ENCODE measurements around the gene PXYLP1.

The PXYLP1 gene

DNA sequence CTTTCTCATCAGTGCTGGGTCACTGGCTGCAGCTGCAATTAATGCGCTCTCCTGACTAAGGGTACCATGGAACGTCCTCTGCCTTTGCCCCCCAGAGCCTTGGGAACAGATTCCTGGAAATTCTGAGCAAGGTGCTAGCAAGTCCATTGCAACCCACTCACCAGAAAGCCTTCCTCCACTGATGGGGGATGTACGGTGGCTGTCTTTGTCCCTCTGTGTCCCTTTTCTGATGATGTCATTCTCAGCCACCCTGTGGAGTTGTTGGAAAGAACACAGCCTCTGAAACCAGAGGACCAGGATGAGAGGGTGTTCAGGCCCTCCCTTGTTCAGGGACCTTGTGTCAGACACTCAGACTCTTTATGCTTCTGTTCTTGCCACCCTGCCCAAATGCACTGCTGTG, 98.6 kb downstream of the PXYLP1 start:
- DNase-seq, result no peak

DNA sequence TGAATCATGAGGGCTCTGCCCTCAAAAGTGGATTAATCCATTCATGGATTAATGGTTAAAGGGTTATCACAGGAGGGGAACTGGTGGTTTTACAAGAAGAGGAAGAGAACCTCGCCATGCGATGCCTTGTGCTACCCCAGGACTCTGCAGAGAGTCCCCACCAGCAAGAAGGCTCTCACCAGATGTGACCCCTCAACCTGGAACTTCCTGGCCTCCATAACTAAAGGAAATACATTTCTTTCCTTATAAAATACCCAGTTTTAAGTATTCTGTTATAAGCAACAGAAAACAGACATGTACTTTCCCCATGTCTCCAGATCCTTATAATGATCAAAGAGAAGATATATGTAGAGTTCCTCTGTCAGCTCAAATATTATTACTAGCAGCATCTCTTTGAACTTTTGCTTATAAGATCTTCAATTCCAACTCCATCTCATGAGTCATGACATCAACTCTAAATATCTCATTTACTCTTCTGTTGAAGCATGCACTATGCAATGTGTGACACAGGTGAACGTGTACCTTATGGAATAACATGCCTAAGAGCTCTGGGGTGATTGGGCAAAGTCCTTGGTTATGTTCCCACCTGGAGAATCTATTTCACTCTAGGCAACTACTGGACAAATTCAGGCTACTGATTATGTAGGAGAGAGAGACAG, 99.2 kb downstream of the PXYLP1 start:
- no peak for DNase-seq

GRCh38 chr3:141331377-141332318, 100.0 kb downstream of the PXYLP1 start:
- DNase-seq, result no peak

DNA sequence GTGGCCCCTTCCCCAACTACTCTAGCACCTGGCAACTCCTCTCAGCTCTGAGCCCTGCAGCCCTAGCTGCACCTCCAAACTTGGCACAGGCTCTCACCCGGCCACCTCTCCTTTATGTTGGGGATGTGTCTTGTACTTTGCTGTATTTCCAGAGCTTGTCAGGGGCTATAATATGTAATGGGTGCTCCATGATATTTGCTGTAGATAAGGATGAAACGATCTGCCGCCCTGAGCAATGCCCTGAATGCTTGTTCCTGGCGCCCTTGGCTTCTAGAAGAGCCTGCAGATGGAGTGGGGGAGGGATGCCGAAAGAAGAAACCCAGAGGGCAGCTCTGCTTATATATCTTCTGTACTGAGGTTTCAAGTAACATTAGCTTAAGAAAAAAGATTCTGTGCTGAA, 100.8 kb downstream of the PXYLP1 start:
- DNase-seq, result no peak

- DNase-seq, result no peak
Measured at GRCh38 chr3:141333836-141334626, 102.4 kb downstream of the PXYLP1 start.

- no peak for DNase-seq
Measured at GRCh38 chr3:141334627-141335250, 103.1 kb downstream of the PXYLP1 start.

DNA sequence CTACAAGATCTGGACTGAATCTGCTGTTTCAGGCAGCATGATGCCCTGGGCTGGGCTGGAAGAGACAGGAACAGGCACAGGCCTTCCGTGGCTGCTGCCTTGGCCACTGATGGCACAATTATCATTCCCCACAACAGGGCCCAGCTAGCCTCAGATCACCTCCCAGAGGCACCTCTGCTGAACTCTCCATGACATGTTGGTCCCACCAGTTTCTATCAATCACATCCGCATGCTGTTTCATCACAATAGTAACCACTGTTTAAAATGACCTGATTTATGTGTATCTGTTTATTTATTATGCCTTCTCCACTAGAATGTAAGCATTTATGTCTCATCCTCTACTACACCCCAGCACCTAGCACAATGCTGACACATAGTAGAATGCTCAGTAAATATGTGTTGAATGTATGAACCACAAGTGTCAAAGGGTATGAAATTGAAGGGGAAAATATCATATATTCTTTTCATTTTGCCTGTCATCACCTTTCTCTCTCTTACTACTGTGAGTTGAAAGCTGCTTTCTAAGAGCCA, 104.0 kb downstream of the PXYLP1 start:
- no peak for DNase-seq

DNA sequence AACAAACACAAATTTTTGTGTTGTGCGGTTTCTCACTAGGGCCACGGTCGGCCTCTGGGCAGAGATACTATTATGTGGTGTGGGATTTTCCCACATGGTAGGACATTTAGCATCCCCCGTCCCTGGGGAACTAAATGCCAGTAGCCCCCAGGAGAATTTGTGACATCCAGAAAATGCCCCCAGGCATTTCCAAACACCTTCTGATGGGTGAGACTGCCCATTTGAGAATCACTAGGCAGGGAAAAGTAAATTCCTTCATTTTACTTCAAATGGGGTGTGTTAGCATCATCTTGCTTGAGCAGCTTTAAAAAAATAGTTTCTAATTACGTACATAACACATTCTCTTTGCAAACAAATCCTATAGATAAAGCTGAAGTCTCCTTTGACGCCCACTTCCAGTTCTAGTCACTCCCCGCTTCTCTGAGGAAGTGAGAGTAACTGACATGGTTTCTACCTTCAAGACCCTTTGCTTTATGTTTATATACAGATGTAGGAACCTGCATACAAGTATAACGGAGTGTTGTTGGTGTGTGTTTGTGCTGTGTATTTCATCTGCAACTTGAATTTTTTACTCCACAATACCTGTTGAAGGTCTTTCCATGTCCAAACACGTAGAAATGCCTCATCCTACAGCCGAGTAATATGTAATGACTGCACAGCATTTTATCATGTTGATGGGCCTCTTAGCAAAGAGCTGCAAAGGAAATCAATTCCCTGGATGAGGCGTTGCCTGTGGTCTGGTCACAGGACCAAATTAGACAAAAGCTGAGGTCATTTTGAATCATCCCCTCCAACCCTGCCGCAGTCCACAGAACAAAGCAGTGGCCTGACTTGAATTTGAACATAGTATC, 105.3 kb downstream of the PXYLP1 start:
- DNase-seq, result no peak

GRCh38 chr3:141337523-141337854, 105.9 kb downstream of the PXYLP1 start:
- DNase-seq, result no peak

- no peak for DNase-seq
Measured at GRCh38 chr3:141337991-141338390, 106.4 kb downstream of the PXYLP1 start.

DNA sequence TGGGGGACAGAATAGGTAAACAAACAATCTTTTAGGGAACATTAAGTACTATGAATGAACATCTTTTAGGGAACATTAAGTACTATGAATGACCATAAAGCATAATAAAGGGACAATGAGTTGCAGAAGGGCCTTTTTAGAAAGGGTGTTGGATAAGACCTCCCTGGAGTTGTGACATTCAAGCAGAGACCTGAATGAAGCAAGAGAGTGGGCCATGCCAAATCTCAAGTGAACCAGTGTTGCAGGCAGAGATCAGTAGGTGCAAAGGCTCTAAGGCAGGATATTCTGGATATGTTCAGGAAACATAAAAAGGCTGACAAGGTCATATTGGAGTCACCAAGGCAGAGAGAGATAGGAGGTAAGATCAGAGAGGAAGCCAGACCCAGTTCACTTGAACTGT, 107.3 kb downstream of the PXYLP1 start:
- no peak for DNase-seq

DNA sequence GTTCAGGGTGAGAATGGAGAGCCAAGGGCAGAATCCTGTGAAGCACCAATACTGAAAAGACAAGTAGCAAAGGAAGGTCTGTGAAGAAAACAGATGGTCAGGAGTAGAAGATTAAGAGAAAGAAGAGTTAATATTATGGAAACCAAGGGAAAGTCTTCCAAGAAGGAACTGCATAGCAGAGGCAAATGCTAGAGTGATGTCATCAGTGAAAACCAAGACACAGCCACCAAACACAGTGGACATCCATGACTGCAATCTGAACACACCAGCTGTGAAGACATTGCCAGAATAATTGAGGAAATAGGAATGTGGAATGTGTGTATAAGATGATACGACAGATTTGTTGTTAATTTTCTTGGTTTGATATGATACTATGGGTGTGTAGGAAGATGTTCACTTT, 109.9 kb downstream of the PXYLP1 start:
- DNase-seq, result no peak

DNA sequence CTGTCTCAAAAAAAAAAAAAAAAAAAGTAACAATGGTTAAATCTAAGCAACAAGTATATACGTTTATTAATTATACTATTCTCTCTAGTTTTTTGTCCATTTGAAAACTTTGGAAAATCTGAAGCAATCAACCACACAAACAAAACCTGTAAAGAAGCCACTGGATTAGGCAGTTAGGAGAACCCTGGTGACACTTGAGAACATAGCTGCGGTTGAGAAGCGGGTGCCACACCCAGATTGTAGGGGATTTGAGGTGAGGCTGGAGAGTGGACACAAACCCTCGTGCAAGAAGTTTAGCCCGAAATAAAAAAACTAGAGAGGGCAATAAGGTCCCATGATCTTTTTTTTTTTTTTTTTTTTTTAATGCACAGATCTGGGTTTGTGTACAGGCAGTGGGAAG, 110.8 kb downstream of the PXYLP1 start:
- DNase-seq, result no peak

GRCh38 chr3:141343077-141343476, 111.5 kb downstream of the PXYLP1 start:
- DNase-seq, result no peak

DNA sequence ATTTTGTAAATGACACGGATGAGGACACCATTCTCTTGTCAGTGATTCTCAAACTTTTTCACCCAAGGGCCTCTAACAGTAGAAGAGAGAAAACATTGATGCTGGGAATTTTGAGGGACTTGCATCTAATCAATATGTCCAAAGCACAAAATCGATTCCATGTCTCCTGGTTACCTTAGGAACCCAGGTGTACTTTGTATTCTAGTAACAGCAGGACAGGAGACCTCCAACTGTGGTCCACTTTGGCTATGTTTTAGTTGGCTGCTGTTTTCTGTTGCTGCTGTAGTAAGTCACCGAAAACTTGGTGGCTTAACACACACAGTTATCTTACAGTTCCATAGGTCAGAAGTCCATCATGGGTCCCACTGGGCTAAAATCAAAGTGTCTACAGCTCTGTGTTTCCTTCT, 112.2 kb downstream of the PXYLP1 start:
- DNase-seq, result no peak

Data from NCI-H2107 (cell line).